GM20431 (cell line): ENCODE data around the gene GKN1.

Experiments used
- in situ Hi-C: fragments of 300-500 bp; cut with MseI, MboI; formaldehyde crosslinking; loops from one replicate; pipeline ENCODE4 v1.15.0; 2020; ENCODE audit warnings: low sequenced_read_pairs; ENCODE audit not compliant: unreplicated experiment

Gene GKN1

DNA sequence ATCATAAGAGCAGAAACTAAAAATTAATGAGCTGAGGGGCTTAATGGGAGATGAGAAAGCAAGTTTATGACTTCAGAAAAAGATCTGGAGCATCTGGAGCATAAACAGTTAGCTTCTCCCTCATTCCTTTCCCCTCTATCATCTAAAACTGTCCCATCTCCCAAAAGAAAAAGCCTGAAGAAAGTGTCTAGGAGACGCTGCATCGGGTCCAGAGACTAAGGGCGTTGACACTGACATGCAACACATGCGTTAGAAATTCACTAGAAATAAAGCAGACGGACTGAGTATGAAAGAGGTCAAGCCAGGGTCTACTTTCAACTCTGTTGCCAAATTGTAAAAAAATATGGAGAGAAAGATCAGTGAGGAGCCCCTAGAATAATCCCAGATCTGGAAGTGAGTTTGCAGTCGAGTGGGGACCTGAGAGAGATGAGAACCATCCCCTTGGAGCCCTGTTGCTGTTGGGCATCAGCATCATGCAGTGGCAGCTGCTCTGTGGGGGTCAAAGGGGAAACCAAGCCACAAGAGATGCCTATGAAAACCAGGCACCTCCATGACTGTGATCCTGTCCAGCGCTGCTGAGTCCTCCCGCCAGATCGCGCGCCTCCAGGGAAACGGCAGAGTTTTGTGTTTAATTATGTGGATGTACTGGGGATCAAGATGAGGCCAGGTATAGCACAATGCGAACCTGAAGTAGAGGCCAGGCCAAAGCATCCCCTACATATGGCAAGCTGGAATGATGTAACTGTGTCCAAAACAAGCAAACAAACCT, 52.4 kb downstream of the GKN1 start:
- in situ Hi-C loops = no loop called here
